Prostate gland (tissue), 2 donors: ENCODE data around the gene LIM2. TPM values are rescaled to one million over a fixed set of nuclear protein-coding genes. Genes with fewer than 3 reads are reported as not detected.

ENCODE experiments used
- DNase-seq: peaks from one replicate; pipeline ENCODE4 v3.0.0-alpha.2; 2019; ENCODE audit warnings: low spot score
- H3K27ac ChIP-seq, 2 donors: fragments of 200-600 bp; sonication (generic); 2 replicates each; pipeline ENCODE4 v1.5.1; 2017 to 2019
- H3K27me3 ChIP-seq: fragments of 200-600 bp; sonication (generic); replicated peaks from 2 replicates; pipeline ENCODE4 v1.5.1; 2019; ENCODE audit not compliant: insufficient read depth
- H3K36me3 ChIP-seq, 2 donors: fragments of 200-600 bp; sonication (generic); 1 replicate in 1 of 2; 2 replicates in 1 of 2; pipeline versions ENCODE4 v1.5.1 to v1.8.1; 2017 to 2019
- H3K4me1 ChIP-seq: fragments of 200-600 bp; sonication (generic); replicated peaks from 2 replicates; pipeline ENCODE4 v1.5.1; 2019
- H3K4me3 ChIP-seq, 2 donors: fragments of 200-600 bp; sonication (generic); 2 replicates each; pipeline ENCODE4 v1.5.1; 2017 to 2019
- H3K9me3 ChIP-seq: fragments of 200-600 bp; sonication (generic); 2 replicates; pipeline ENCODE4 v1.5.1; 2017
- CTCF ChIP-seq, 4 experiments: fragments of 200-600 bp in 2 of 4; fragments of 450-650 bp in 2 of 4; sonication (generic) in 2 of 4; IDR thresholded peaks; 1 replicate in 3 of 4; 2 replicates in 1 of 4; pipeline ENCODE4 v1.5.1; 2016 to 2019; ENCODE audit warnings: antibody characterized with exemption in 4 of 4, mild to moderate bottlenecking in 2 of 4, moderate library complexity in 2 of 4
- POLR2A ChIP-seq: fragments of 450-650 bp; IDR thresholded peaks from one replicate; pipeline ENCODE4 v1.6.1; 2016; ENCODE audit warnings: antibody characterized with exemption, mild to moderate bottlenecking
- POLR2AphosphoS5 ChIP-seq: sonication (generic); formaldehyde crosslinking; IDR thresholded peaks from one replicate; pipeline ENCODE4 v1.6.1; 2017; ENCODE audit warnings: antibody characterized with exemption
- WGBS: methylation state at CpG from one replicate; pipeline ENCODE4 v1.1.5; 2018; 5-methylcytosine and 5-hydroxymethylcytosine counted together
- intact Hi-C: fragments of 100-400 bp; cut with DNase I; formaldehyde crosslinking; loops from one replicate; pipeline ENCODE4 v1.14.2; 2022
- total RNA-seq, 2 donors: library from RNA; depleted of rRNA; stranded (reverse); fragments of >200 nt; gene quantifications; one replicate each; pipeline ENCODE4 v1.1.0, GENCODE V29; 2016

LIM2 gene
- total RNA-seq, 2 donors from 2014 or later: not detected

GRCh38 chr19:51354103-51354741 is 33.6 kb downstream of the LIM2 start:
- no peaks in the 10 kb centered on the region for H3K27me3 ChIP-seq
- no peak overlapping the region for H3K27ac ChIP-seq
- H3K4me3 ChIP-seq: no peak overlapping the region
- peaks cover 4% of the 10 kb centered on the region for H3K4me1 ChIP-seq
- DNase-seq: no peak
- intact Hi-C loops: no loop called here
- H3K36me3 ChIP-seq: no peaks in the 10 kb centered on the region
- no peak for TF ChIP-seq POLR2A
- TF ChIP-seq POLR2AphosphoS5: no peak
- no peak for TF ChIP-seq CTCF (IDR thresholded peaks at IDR 0.05)
- WGBS: 41% methylated on average over 12 of the region's 12 CpGs
- no peaks in the 10 kb centered on the region for H3K9me3 ChIP-seq

GRCh38 chr19:51352783-51353360 is 34.9 kb downstream of the LIM2 start:
- Histone ChIP-seq H3K4me1 (peaks cover 4% of the 10 kb centered on the region), H3K4me3 (no peak overlapping the region), H3K27ac (no peak overlapping the region), H3K27me3 (no peaks in the 10 kb centered on the region), H3K36me3 (no peaks in the 10 kb centered on the region), H3K9me3 (no peaks in the 10 kb centered on the region)
- 82% methylated on average over 16 of the region's 16 CpGs for WGBS
- intact Hi-C loops: no loop called here
- no peak for DNase-seq
- TF ChIP-seq CTCF (IDR thresholded peaks at IDR 0.05) (no peak), POLR2AphosphoS5 (no peak), POLR2A (no peak)

GRCh38 chr19:51351266-51351990 is 36.3 kb downstream of the LIM2 start:
- Histone ChIP-seq H3K4me1 (peaks cover 4% of the 10 kb centered on the region), H3K4me3 (no peak overlapping the region), H3K9me3 (no peaks in the 10 kb centered on the region), H3K36me3 (no peaks in the 10 kb centered on the region), H3K27me3 (no peaks in the 10 kb centered on the region), H3K27ac (no peak overlapping the region)
- intact Hi-C loops: no loop called here
- DNase-seq: no peak
- WGBS: 97% methylated on average over 11 of the region's 11 CpGs
- TF ChIP-seq POLR2AphosphoS5: no peak
- TF ChIP-seq POLR2A: no peak
- TF ChIP-seq CTCF (IDR thresholded peaks at IDR 0.05): no peak

GRCh38 chr19:51347209-51347928 is 40.4 kb downstream of the LIM2 start:
- intact Hi-C loops: no loop called here
- Histone ChIP-seq H3K36me3 (no peaks in the 10 kb centered on the region), H3K9me3 (no peaks in the 10 kb centered on the region), H3K27ac (no peak overlapping the region), H3K4me1 (no peaks in the 10 kb centered on the region), H3K27me3 (no peaks in the 10 kb centered on the region), H3K4me3 (no peak overlapping the region)
- DNase-seq: no peak
- TF ChIP-seq POLR2AphosphoS5: no peak
- no peak for TF ChIP-seq CTCF (IDR thresholded peaks at IDR 0.05)
- TF ChIP-seq POLR2A: no peak
- WGBS: 86% methylated on average over 10 of the region's 10 CpGs
